ENCODE results near the gene ORC1.
A peak's percentile ranks its signal among the peaks of the same experiment; 100 is the strongest.
"Not testable (repeated sequence)": the region's sequence is repeated elsewhere in the genome, so short reads cannot be mapped to it uniquely, and the experiment has no call there.

The ORC1 gene

DNA sequence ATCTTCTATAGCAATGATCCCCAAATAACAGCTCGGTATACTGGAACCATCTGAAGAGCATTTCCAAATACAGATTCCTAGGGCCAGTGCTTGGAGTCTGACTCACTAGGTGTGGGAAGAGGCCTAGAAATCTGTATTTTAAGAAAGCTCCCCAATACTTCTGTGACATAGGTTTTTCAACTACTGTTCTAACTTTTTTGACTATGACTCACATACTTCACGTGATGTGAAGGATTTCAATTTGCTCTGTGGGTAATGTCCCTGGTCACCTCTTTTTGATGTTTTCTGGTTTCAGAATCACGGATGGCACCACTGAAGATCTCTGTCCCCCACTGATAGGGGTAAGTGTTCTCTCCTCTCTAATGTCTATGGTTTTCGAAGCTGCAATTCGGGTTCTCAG lies 11.0 kb downstream of the ORC1 start:
- TF ChIP-seq CTCF (IDR thresholded peaks at IDR 0.05): no peak
- H3K27me3 ChIP-seq: no peaks in the 10 kb centered on the region
- H3K4me1 ChIP-seq: no peaks in the 10 kb centered on the region
- H3K9me3 ChIP-seq: no peaks in the 10 kb centered on the region
- intact Hi-C loops (cut with DNase I; ENCODE audit: low total_unique reads): no loop called here
- H3K36me3 ChIP-seq: no peaks in the 10 kb centered on the region
- H3K4me3 ChIP-seq: no peak overlapping the region
- no peak overlapping the region for H3K27ac ChIP-seq
- no peak for DNase-seq

GRCh38 chr1:52386458-52386857 lies 17.8 kb downstream of the ORC1 start:
- H3K27ac ChIP-seq: no peak overlapping the region
- no peaks in the 10 kb centered on the region for H3K9me3 ChIP-seq
- intact Hi-C loops (cut with DNase I; ENCODE audit: low total_unique reads): no loop called here
- H3K36me3 ChIP-seq: no peaks in the 10 kb centered on the region
- DNase-seq: no peak
- no peak for TF ChIP-seq CTCF (IDR thresholded peaks at IDR 0.05)
- H3K27me3 ChIP-seq: no peaks in the 10 kb centered on the region
- H3K4me3 ChIP-seq: no peak overlapping the region
- H3K4me1 ChIP-seq: no peaks in the 10 kb centered on the region

DNA sequence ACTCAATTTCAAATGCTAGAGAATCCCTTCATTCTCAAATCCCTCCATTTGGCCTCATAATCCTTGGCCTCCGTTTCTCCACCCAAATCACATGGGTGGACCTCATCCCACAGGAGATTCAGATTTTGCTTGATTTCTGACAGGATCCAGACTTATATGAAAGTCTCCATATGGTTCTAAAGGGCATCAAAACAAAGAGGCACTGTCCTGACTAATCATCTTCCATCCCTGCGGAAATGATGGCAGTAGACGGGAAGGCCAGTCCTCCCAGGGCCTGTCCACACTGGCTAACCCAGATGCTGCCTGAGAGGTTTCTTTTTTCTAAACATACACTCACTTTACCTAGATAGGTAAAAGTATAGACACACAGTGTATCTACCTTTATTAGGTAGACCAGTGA lies 18.8 kb downstream of the ORC1 start:
- no peaks in the 10 kb centered on the region for H3K9me3 ChIP-seq
- no peaks in the 10 kb centered on the region for H3K27me3 ChIP-seq
- H3K4me1 ChIP-seq: no peaks in the 10 kb centered on the region
- TF ChIP-seq CTCF (IDR thresholded peaks at IDR 0.05): no peak
- no peaks in the 10 kb centered on the region for H3K36me3 ChIP-seq
- H3K4me3 ChIP-seq: no peak overlapping the region
- intact Hi-C loops (cut with DNase I; ENCODE audit: low total_unique reads): no loop called here
- no peak for DNase-seq
- H3K27ac ChIP-seq: no peak overlapping the region

GRCh38 chr1:52369851-52370250 lies 34.4 kb downstream of the ORC1 start:
- intact Hi-C loops (cut with DNase I; ENCODE audit: low total_unique reads): loop anchor here (5.0 to 10.0 kb wide), 3 partner anchors 32 to 315 kb away; partner anchors contain the start of genes BTF3L4, ORC1, PRPF38A and TXNDC12
- H3K4me1 ChIP-seq: peaks cover 0 to 18% (median 8%) of the 10 kb centered on the region in 4 donors
- H3K9me3 ChIP-seq, H3K27ac ChIP-seq, H3K36me3 ChIP-seq, DNase-seq, H3K27me3 ChIP-seq, H3K4me3 ChIP-seq: not testable (repeated sequence)

- no peaks in the 10 kb centered on the region for H3K27me3 ChIP-seq
Measured at GRCh38 chr1:52368383-52369172, 35.6 kb downstream of the ORC1 start.

More at GRCh38 chr1:52368383-52369172, 35.6 kb downstream of the ORC1 start:
- Histone ChIP-seq H3K36me3 (no peaks in the 10 kb centered on the region), H3K9me3 (no peaks in the 10 kb centered on the region), H3K4me1 (peaks cover 0 to 27% (median 16%) of the 10 kb centered on the region in 4 donors), H3K4me3 (peak overlapping the region; percentile 43 to 51), H3K27ac (peak overlapping the region in 1 of 2 donors; percentile 40)
- DNase-seq: no peak
- no peak for TF ChIP-seq CTCF (IDR thresholded peaks at IDR 0.05)
- intact Hi-C loops (cut with DNase I; ENCODE audit: low total_unique reads): loop anchor here (5.0 to 10.0 kb wide), 3 partner anchors 34 to 316 kb away; partner anchors contain the start of genes BTF3L4, ORC1, PRPF38A and TXNDC12

Data from tibial artery (tissue), 4 donors.